NCI-H526 (cell line): Measurements from ENCODE around the gene CDH13.

Experiments
- DNase-seq, 2 experiments: peaks; one replicate each; lab custom pipeline; 2025; lab: John Stamatoyannopoulos, UW

CDH13 gene

DNA sequence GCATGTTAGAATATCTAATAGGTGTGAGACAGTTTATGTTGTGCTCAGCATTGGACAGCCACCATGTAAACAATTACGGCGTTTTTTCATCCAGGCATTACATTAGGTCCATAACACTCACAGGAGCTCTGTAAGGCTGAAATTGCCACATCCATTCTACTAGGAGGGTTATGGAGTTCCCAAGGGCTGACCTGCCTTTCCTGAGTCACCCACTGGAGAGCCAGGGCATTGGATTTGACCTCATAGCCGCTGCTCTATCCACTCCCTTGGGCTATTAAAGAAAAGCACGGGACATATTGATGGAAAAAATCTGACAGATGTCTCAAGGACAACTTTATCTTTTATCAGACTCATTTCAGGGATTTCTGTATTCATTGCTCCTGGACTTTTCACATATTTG is 874.7 kb downstream of the CDH13 start:
- DNase-seq: no peak

GRCh38 chr16:83508295-83508694 is 881.5 kb downstream of the CDH13 start:
- DNase-seq: no peak

DNA sequence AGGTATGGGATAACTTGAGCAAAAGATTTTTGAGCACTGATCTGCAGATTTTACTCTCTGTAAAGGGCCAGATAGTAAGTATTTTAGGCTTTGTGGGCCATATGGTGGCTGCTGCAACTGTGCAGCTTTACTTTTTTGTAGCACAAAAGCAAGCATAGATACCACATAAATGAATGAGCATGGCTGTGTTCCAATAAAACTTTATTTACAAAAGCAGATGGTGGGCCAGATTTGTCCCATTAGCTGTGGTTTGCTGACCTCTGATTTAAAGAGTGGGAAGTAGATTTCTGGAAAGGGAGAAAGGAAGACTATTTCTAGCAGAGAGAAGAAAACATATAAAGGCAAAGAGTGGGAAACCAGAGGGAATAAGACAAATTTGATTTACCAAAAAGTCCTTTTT is 882.5 kb downstream of the CDH13 start:
- DNase-seq: no peak

GRCh38 chr16:83510906-83511305 is 884.1 kb downstream of the CDH13 start:
- no peak for DNase-seq

DNA sequence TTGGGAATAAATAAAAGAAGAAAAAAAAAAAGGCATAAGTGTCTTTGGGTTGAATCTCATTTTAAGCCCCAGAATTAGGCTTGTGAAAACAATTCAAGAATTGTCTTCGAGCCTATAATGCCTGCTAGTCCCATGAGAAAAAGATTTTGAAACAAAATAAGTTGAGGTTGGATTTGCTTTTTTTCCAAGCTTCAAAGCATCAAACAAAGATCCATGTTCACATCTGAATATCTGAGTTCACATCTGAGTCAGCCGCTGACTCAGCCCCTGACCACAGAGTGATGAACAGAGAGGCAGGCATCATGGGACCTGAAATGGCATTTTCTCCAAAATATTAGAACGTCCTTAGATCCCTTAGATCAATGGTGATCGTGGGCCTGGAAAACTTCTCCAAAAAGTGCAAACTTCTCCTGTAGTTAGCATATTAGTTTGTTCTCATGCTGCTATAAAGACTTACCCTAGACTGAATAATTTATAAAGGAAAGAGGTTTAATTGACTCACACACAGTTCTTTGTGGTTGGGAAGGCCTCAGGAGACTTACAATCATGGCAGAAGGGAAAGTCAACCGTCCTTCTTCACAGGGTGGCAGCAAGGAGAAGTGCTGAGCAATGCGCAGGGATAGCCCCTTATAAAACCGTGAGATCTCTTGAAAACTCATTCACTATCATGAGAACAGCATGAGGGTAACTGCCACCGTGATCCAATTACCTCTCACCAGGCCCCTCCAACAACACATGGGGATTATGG is 886.4 kb downstream of the CDH13 start:
- DNase-seq: no peak

- DNase-seq: no peak
Measured at GRCh38 chr16:83515395-83515794, 888.6 kb downstream of the CDH13 start.

DNA sequence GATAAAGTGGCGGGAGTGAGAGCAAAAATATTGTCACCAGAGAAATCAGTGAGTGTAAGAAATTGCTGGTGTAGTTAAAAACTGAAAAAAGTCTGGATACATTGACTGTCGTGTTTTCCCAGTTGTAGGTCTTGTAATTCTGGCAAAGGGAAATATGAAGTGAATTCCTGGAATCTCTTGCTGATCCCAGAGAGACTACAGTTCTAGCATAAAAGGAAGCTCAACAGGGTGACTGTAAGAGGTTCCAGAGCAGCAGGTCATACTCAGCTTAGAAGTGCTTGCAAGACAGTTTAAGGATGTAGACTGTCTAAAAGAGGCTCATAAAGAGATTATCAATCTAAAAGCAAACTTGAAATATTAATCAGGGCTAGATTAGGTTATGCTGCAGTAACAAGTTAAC is 890.2 kb downstream of the CDH13 start:
- no peak for DNase-seq

DNA sequence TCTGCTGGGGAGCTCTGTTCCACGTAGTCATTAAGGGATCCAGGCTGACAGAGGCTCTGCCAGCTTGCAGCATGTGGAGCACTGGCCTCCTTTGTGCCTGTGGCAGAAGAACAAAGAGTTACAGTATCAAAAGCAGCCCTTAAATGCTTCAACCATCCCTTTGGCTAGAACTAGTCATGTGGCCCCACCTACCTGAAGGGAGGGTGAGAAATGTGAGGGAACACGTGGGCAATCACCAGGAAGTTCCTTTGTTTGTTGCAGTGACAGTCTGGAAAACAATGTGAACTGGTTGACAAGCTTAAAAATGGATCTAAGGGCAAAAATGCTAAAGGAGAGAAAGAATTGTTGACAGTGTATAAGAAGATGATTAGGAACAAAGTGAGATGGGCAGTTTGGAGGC is 890.6 kb downstream of the CDH13 start:
- no peak for DNase-seq

- DNase-seq: no peak
Measured at GRCh38 chr16:83520596-83520995, 893.8 kb downstream of the CDH13 start.

DNA sequence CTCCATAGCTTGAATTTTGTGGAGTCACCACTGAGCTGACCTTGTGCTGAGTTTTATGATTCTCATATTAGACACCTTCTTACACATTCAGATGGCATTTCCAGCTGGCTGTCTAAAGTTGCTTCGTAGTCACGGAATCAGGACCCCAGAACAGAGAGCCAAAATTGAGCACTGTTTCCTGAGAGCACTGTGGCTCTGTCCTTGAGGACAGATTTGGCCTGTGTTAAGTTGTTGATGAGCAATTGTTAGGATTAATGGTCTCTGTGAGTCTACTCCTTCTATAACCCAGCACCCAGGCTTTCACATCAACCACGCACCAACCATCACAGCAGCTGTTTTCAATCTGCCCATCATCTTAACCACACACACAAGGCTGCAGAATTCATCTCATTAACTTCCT is 903.5 kb downstream of the CDH13 start:
- no peak for DNase-seq

DNA sequence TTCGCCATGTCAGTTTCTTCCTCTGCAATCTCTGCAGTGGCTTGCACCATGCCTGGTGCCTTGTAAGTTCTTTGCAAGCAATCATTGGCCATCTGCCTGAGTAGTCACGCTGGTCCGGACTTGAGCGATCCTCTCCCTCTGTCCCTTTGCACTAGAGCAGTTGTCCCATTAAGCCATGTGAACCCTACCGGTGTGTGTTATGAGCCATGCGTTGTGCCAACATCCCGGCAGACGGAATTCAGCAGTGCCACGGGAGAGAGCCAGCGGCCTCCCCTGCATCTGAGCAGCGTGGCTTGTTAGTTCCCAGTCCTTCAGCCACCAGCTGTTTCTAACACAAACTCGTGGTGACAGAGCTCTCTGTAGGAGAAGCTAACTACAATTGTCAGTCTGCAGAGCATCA is 905.9 kb downstream of the CDH13 start:
- no peak for DNase-seq

DNA sequence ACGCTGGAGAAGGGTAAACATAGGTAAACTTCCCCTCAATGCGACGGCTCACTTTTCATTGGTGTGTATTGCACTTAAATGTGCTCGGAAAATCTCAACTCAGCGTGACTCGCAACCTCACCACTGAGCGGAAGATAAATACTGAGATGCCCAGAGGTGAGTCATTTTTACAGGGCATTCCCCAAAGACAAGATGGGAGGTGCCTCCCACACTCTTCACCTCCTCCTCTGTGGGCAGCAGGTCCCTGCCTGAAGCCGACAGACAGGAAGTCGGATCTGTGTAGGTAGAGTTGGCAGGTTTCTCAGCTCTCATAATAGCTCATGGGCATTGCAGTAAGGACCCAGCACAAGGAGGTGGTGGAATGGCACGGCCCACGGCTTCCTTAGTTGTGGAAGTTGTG is 906.4 kb downstream of the CDH13 start:
- DNase-seq: no peak

DNA sequence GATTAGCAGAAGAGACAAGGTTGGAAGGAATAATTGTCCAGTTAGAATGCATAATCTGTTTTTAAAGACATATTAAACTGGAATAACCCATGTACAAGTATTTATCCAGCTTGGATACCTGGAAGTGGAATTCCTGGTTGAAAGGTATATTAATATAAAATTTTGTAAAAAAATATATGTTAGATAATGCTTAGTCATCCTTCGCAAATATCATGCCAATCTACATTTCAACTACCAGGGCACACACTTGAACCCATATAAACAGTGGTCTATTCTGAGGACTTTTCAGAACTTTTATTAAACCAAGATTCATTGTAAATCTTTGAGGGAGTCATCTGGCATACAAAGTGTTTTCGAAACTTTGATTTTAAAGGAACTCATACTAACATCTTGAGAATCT is 911.9 kb downstream of the CDH13 start:
- no peak for DNase-seq

GRCh38 chr16:83539736-83540490 is 913.1 kb downstream of the CDH13 start:
- DNase-seq: no peak

GRCh38 chr16:83541231-83541630 is 914.5 kb downstream of the CDH13 start:
- DNase-seq: no peak

DNA sequence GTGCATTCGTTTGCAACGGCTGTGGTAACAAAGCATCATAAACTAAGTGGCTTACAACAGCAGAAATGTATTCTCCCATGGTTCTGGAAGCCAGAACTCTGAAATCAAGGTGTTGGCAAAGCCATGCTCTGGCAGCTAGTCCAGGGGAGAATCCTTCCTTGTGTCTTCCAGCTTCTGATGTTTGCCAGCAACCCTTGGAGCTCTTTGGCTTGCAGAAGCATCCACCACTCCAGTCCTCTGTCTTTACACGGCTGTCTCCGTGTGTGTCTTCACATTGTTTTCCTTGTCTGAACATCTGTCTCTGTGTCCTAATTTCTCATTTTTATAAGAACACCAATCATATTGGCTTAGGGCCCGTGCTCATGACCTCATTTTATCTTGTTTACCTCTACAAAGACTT is 915.7 kb downstream of the CDH13 start:
- DNase-seq: no peak

GRCh38 chr16:83549316-83550182 is 922.8 kb downstream of the CDH13 start:
- DNase-seq: no peak

GRCh38 chr16:83550183-83550569 is 923.4 kb downstream of the CDH13 start:
- DNase-seq: no peak

DNA sequence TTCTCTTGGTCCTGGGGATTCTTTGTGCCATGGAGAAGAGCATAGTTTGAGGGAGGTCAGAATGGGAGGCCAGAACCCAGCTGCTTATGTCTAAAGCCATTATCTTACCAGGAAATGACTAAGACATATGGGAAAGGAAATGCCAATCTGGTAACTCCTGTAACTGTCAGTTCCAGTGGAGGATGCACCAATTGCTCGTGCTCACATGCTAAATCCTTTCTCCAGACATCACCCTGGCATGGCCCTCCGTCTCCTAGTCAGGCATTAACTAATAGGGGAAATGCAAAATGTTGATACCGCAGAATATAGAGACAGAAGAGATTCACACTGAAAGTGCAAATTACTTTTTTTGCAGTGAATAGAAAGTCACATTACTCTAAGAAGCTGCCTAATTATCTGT is 925.5 kb downstream of the CDH13 start:
- DNase-seq: no peak

DNA sequence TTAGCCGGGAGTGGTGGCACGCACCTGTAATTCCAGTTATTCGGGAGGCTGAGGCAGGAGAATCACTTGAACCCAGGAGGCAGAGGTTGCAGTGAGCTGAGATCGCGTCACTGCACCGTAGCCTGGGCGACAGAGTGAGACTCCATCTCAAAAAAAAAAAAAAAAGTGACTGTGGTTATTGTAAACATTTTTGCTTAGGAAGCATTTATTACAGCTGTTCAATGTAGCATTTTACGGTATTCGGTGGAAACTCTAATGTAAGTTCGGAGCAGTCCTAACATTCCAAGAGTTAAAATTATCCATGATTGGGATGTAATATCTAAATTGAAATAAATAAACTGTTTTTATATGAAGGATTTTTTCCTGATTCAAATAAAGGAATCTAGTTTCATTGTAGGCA is 926.2 kb downstream of the CDH13 start:
- DNase-seq: no peak

DNA sequence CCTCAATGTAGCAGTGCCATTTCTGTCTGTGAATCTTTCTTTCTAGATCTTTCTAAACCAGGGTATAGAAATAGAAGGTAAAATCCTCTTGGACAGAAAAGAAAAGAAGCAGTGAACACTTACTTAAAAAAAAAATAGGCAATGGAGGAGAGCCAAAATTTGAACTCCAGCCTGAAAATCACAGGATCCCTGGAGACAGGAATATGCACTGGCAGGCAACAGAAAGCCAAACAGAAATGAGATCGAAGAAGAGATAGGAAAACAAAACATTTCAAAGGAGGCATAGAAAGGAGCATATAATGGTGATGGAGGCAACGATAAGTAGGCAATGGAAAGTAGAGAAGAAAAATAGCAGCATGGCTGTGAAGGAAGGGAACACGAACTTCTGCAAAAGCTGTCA is 927.3 kb downstream of the CDH13 start:
- no peak for DNase-seq

DNA sequence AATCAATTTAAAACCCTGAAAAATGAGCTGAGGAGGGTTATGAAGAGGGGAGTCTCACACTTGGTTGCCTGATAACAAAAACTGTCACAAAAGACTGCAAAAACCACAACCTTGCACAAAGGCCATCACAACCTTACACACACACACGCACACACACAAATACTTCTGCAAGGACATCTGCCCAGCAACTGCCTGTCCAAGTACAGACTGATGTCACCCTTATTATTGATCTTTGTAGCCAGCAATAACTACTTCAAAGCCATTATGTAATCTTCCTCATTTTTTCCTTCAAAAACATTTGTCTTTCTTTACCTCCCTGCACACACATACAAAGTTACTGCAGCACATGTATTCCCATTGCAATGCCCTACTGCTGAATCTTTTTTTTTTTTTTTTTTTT is 927.8 kb downstream of the CDH13 start:
- no peak for DNase-seq

DNA sequence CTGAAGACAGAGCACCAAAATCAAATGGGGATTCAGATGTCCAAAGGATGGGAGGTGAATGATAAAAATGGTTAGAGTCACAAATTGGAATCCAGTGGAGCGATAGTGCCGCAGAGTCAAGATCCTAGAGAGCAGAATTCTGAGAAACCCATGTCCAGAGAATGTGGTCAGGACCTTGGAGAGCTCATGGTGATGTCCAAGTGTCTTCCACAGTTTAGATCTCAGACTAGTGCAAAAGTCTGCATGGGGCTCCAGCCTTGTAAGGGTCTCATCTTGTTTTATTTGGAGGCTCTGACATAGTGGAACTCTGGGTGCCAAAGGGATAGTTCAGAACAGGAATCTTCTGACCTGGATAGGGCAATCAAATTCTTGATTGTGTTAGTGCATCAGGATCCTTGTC is 935.1 kb downstream of the CDH13 start:
- DNase-seq: no peak
